GM12878 (cell line): Measurements from ENCODE around the gene SHISA9. TPM values are rescaled to one million over a fixed set of nuclear protein-coding genes. Genes with fewer than 3 reads are reported as not detected.

ENCODE experiments used
- ATAC-seq: fragments of 200-7000 bp; cut with Tn5 transposase; 3 replicates; pipeline ENCODE4 v1.9.1; 2020; ENCODE audit warnings: mild to moderate bottlenecking, moderate library complexity
- BruUV-seq: library from RNA; stranded (reverse); fragments of 400-500 nt; replicated peaks from 2 replicates; lab custom pipeline; 2021; lab: Mats Ljungman, UMichigan
- CTCF ChIA-PET: fragments of 300-600 bp; sonication (Branson Sonifier 250); formaldehyde crosslinking; extraction: SDS; loops from one replicate; lab custom pipeline; 2021; ENCODE audit warnings: inconsistent platforms; lab: Yijun Ruan, JAX
- POLR2A ChIA-PET: fragments of 350-600 bp; formaldehyde crosslinking; extraction: SDS; loops from one replicate; lab custom pipeline; 2021; ENCODE audit warnings: inconsistent platforms; lab: Charles Lee
- RAD21 ChIA-PET: fragments of 300-600 bp; sonication (Branson Sonifier 250); formaldehyde crosslinking; loops from one replicate; lab custom pipeline; 2023; ENCODE audit warnings: antibody characterized with exemption; ENCODE audit not compliant: unreplicated experiment; lab: Charles Lee
- SMC1A ChIA-PET: fragments of 300-600 bp; sonication (Branson Sonifier 250); formaldehyde crosslinking; loops from one replicate; lab custom pipeline; 2023; ENCODE audit not compliant: unreplicated experiment, uncharacterized antibody; lab: Charles Lee
- DNase-seq: peaks from one replicate; pipeline ENCODE4 v3.0.0-alpha.2; 2011; ENCODE audit warnings: low read depth, low spot score
- FAIRE-seq: peaks from 3 replicates; lab custom pipeline; 2011; peaks lifted over from hg19 to GRCh38; lab: Jason Lieb, UNC
- H2AFZ ChIP-seq: 2 replicates; pipeline ENCODE4 v1.6.0; 2011; ENCODE audit warnings: low read depth, low read length, control low read depth; ENCODE audit not compliant: control insufficient read depth
- H3K27ac ChIP-seq: 2 replicates; pipeline ENCODE4 v1.5.1; 2011; ENCODE audit warnings: control low read depth; ENCODE audit not compliant: control insufficient read depth, insufficient read depth
- H3K27me3 ChIP-seq, 2 experiments: replicated peaks in 1 of 2; 2 replicates each; pipeline versions ENCODE4 v1.6.0 to v1.6.1; 2011; ENCODE audit warnings: low read length in 1 of 2; ENCODE audit not compliant: control insufficient read depth in 2 of 2, insufficient read depth in 2 of 2
- H3K36me3 ChIP-seq, 2 experiments: 2 replicates each; pipeline ENCODE4 v1.5.1; 2011; ENCODE audit warnings: low read length in 1 of 2; ENCODE audit not compliant: control insufficient read depth in 2 of 2, insufficient read depth in 2 of 2
- H3K4me1 ChIP-seq: 2 replicates; pipeline ENCODE4 v1.6.1; 2011; ENCODE audit warnings: mild to moderate bottlenecking, low read length, moderate library complexity, mixed read lengths; ENCODE audit not compliant: control insufficient read depth, insufficient read depth
- H3K4me2 ChIP-seq: 2 replicates; pipeline ENCODE4 v1.6.0; 2011; ENCODE audit warnings: control low read depth; ENCODE audit not compliant: control insufficient read depth, insufficient read depth
- H3K4me3 ChIP-seq: fragments of 200-600 bp; sonication (generic); 2 replicates; pipeline ENCODE4 v1.5.1; 2016
- H3K79me2 ChIP-seq: 2 replicates; pipeline ENCODE4 v1.6.0; 2011; ENCODE audit warnings: low read length; ENCODE audit not compliant: control insufficient read depth, insufficient read depth
- H3K9ac ChIP-seq: 2 replicates; pipeline ENCODE4 v1.8.0; 2011; ENCODE audit warnings: low read length, control low read depth, mixed read lengths; ENCODE audit not compliant: control insufficient read depth, insufficient read depth
- H3K9me3 ChIP-seq: replicated peaks from 3 replicates; pipeline ENCODE4 v1.5.1; 2011; ENCODE audit warnings: mild to moderate bottlenecking, low read length; ENCODE audit not compliant: control insufficient read depth, insufficient read depth
- H4K20me1 ChIP-seq: 2 replicates; pipeline ENCODE4 v1.6.0; 2011; ENCODE audit not compliant: control insufficient read depth, insufficient read depth
- ATF2 ChIP-seq: IDR thresholded peaks from 2 replicates; pipeline ENCODE4 v1.6.1; 2012; ENCODE audit warnings: low read length, inconsistent platforms
- ATF7 ChIP-seq: fragments of 450-650 bp; IDR thresholded peaks from 2 replicates; pipeline ENCODE4 v1.6.1; 2016; ENCODE audit warnings: low read depth, mild to moderate bottlenecking
- BCL11A ChIP-seq: IDR thresholded peaks from 2 replicates; pipeline ENCODE4 v1.6.1; 2011; ENCODE audit warnings: low read depth, low read length
- CBX3 ChIP-seq: fragments of 200-600 bp; sonication (generic); IDR thresholded peaks from 2 replicates; pipeline ENCODE4 v1.6.1; 2016; ENCODE audit warnings: low read depth, borderline replicate concordance
- FOXK2 ChIP-seq: fragments of 450-650 bp; IDR thresholded peaks from 2 replicates; pipeline ENCODE4 v1.6.1; 2017; ENCODE audit warnings: mild to moderate bottlenecking, moderate library complexity
- MAX ChIP-seq: IDR thresholded peaks from 2 replicates; pipeline ENCODE4 v1.6.1; 2012; ENCODE audit warnings: low read depth, low read length, improper control_type of control experiment
- MEF2A ChIP-seq: IDR thresholded peaks from 2 replicates; pipeline ENCODE4 v1.6.1; 2011; ENCODE audit warnings: low read depth, mild to moderate bottlenecking, low read length, moderate library complexity; ENCODE audit not compliant: insufficient read depth
- NFIC ChIP-seq: IDR thresholded peaks from 2 replicates; pipeline ENCODE4 v1.6.1; 2012; ENCODE audit warnings: low read depth, mild to moderate bottlenecking, inconsistent platforms, low read length, moderate library complexity
- ZBED1 ChIP-seq: IDR thresholded peaks from 2 replicates; pipeline ENCODE4 v1.6.1; 2016; ENCODE audit warnings: borderline replicate concordance
- ZNF217 ChIP-seq: fragments of 450-650 bp; IDR thresholded peaks from 2 replicates; pipeline ENCODE4 v1.6.1; 2017; ENCODE audit warnings: antibody characterized with exemption, mild to moderate bottlenecking
- WGBS: methylation state at CpG from one replicate; pipeline ENCODE4 v1.1.6; 2016; ENCODE audit warnings: low lambda C conversion rate; ENCODE audit not compliant: insufficient replicate concordance, insufficient coverage; ENCODE audit errors: missing lambda C conversion rate; 5-methylcytosine and 5-hydroxymethylcytosine counted together
- in situ Hi-C: fragments of 300-500 bp; cut with MboI; formaldehyde crosslinking; loops from 9 replicates; pipeline ENCODE4 v1.14.3; 2018; ENCODE audit warnings: mixed read lengths
- intact Hi-C: fragments of 100-400 bp; cut with micrococcal nuclease; formaldehyde crosslinking; loops from one replicate; pipeline ENCODE4 v1.14.2; 2022; ENCODE audit not compliant: unreplicated experiment
- polyA plus RNA-seq, 11 experiments: library from polyadenylated mRNA; depleted of rRNA in 4 of 11; unstranded in 6 of 11; stranded (reverse) in 5 of 11; fragments of >200 nt; fragmentation: Nextera tagmentation in 4 of 11; fragmentation: Illumina TruSeq in 1 of 11; extraction: Ambion mirVana in 4 of 11; extraction: Trizol in 1 of 11; gene quantifications; 1 replicate in 1 of 11; 2 replicates in 10 of 11; pipeline versions ENCODE4 v1.2.1 to v1.2.3, GENCODE V29; 2011 to 2016; ENCODE audit warnings: inconsistent platforms in 2 of 11, missing spikeins in 2 of 11, low read depth in 1 of 11
- total RNA-seq, 4 experiments: library from RNA; depleted of rRNA in 3 of 4; stranded (reverse); fragments of >200 nt in 3 of 4; fragmentation: Illumina TruSeq in 1 of 4; extraction: Trizol in 1 of 4; gene quantifications; 2 replicates each; pipeline versions ENCODE4 v1.2.1 to v1.2.3, GENCODE V29; 2013 to 2021
- TF ChIP-seq, protein P1 (sequence below): fragments of 450-650 bp; IDR thresholded peaks from 2 replicates; pipeline ENCODE4 v1.6.1; 2017; ENCODE audit warnings: low read depth, mild to moderate bottlenecking, moderate library complexity

The SHISA9 gene
- total and polyA plus RNA-seq, 10 of the 15 experiments (the other 5 are each of a cell fraction or from before 2014, with no cell fraction given): 0.03 to 25.5 (median 0.07) TPM

DNA sequence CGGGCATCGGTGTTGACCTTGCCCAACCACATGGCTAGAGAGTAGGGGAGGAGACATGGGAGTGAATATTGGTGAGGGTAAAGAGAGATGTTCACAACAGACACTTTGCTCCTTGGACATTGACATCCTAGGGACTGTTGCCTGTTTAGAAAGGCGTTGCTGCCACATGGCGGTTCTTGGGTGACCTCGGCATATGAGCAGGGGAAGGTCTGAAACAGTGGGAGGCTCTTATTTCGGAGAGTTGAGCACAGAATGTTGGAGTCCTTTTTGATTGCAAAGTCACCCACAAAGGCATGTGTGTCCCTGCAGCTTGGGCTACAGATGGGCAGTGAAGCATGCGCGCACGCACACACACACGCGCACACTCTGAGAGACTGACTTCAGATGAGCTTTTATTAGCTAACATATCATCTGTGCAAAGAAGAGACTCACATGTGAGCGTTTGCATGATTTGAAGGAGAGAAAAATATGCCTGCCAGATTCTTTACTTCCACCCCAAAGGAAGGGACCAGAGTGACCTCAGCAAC is 104.4 kb downstream of the SHISA9 start:
- Histone ChIP-seq H3K27me3 (no peaks in the 10 kb centered on the region), H3K4me1 (no peaks in the 10 kb centered on the region), H4K20me1 (no peaks in the 10 kb centered on the region), H3K9me3 (no peaks in the 10 kb centered on the region), H3K4me2 (no peak overlapping the region), H3K79me2 (no peaks in the 10 kb centered on the region), H3K4me3 (no peak overlapping the region), H3K27ac (no peak overlapping the region), H3K9ac (no peak overlapping the region), H3K36me3 (no peaks in the 10 kb centered on the region), H2AFZ (no peak overlapping the region)
- ChIA-PET RAD21 (no interaction called here), SMC1A (no interaction called here), POLR2A (no interaction called here), CTCF (no interaction called here)
- no peak for ATAC-seq
- no peak for TF ChIP-seq CBX3
- no peak for TF ChIP-seq FOXK2
- no peak for TF ChIP-seq ATF2
- no peak for TF ChIP-seq ZNF217
- TF ChIP-seq NFIC: no peak
- no peak for TF ChIP-seq ZBED1
- TF ChIP-seq, protein P1, sequence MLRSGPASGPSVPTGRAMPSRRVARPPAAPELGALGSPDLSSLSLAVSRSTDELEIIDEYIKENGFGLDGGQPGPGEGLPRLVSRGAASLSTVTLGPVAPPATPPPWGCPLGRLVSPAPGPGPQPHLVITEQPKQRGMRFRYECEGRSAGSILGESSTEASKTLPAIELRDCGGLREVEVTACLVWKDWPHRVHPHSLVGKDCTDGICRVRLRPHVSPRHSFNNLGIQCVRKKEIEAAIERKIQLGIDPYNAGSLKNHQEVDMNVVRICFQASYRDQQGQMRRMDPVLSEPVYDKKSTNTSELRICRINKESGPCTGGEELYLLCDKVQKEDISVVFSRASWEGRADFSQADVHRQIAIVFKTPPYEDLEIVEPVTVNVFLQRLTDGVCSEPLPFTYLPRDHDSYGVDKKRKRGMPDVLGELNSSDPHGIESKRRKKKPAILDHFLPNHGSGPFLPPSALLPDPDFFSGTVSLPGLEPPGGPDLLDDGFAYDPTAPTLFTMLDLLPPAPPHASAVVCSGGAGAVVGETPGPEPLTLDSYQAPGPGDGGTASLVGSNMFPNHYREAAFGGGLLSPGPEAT: no peak
- no peak for TF ChIP-seq ATF7
- TF ChIP-seq MAX: no peak
- TF ChIP-seq MEF2A: no peak
- no peak for TF ChIP-seq BCL11A
- BruUV-seq: no TSS peak
- in situ Hi-C loops (no loop called here), intact Hi-C loops (no loop called here)
- WGBS: 40% methylated on average over 12 of the region's 12 CpGs
- FAIRE-seq: no peak
- DNase-seq: no peak
